ENCODE measurements around the gene CGB2.
A peak's percentile ranks its signal among the peaks of the same experiment; 100 is the strongest.
"Not testable (repeated sequence)": the region's sequence is repeated elsewhere in the genome, so short reads cannot be mapped to it uniquely, and the experiment has no call there.

The CGB2 gene

GRCh38 chr19:49073514-49074378 lies 42.1 kb downstream of the CGB2 start:
- H3K4me3 ChIP-seq (ENCODE audit: low read length) = no peak overlapping the region
- TF ChIP-seq, protein P1, sequence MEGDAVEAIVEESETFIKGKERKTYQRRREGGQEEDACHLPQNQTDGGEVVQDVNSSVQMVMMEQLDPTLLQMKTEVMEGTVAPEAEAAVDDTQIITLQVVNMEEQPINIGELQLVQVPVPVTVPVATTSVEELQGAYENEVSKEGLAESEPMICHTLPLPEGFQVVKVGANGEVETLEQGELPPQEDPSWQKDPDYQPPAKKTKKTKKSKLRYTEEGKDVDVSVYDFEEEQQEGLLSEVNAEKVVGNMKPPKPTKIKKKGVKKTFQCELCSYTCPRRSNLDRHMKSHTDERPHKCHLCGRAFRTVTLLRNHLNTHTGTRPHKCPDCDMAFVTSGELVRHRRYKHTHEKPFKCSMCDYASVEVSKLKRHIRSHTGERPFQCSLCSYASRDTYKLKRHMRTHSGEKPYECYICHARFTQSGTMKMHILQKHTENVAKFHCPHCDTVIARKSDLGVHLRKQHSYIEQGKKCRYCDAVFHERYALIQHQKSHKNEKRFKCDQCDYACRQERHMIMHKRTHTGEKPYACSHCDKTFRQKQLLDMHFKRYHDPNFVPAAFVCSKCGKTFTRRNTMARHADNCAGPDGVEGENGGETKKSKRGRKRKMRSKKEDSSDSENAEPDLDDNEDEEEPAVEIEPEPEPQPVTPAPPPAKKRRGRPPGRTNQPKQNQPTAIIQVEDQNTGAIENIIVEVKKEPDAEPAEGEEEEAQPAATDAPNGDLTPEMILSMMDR (conservative IDR thresholded peaks at IDR 0.05; ENCODE audit: low read depth, low read length) = peak; percentile 45
- no peak for DNase-seq (ENCODE audit: low read depth)

- TF ChIP-seq, protein P1 (conservative IDR thresholded peaks at IDR 0.05; ENCODE audit: low read depth, low read length) = peak; percentile 66
- DNase-seq (ENCODE audit: low read depth); H3K4me3 ChIP-seq (ENCODE audit: low read length): not testable (repeated sequence)
Observed at GRCh38 chr19:49074869-49075268, 43.2 kb downstream of the CGB2 start.

DNA sequence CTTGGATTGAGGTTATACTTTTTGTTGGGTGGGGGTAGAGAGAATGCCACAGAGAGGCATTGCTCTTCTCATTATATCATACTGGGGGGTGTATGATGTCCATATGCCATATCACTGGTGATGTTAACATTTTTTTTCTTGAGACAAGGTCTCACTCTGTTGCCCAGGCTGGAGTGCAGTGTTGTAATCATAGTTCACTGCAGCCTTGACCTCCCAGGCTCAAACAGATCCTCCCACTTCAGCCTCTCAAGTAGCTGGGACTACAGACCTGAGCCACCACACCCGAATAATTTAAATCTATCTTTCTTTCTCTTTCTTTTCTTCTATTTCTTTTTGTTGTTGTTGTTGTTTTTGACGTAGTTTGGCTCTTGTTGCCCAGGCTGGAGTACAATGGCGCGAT lies 48.7 kb downstream of the CGB2 start:
- TF ChIP-seq, protein P1 (conservative IDR thresholded peaks at IDR 0.05; ENCODE audit: low read depth, low read length) = no peak
- no peak for DNase-seq (ENCODE audit: low read depth)
- H3K4me3 ChIP-seq (ENCODE audit: low read length) = no peak overlapping the region

DNA sequence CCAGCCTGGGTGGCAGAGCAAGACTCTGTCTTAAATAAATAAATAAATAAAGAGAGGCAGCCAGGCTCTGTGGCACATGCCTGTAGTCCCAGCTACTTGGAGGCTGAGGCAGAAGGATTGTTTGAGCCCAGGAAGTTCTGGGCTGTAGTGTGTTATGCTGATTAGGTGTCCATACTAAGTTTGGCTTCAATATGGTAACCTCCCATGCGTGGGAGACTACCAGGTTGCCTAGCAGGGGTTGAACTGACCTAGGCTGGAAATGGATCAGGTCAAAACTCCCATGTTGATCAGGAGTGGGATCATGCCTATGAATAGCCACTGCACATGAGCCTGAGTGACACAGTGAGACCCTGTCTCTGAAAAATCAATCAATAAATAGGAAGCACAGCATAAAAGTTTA lies 49.6 kb downstream of the CGB2 start:
- DNase-seq (ENCODE audit: low read depth) = no peak
- no peak overlapping the region for H3K4me3 ChIP-seq (ENCODE audit: low read length)
- TF ChIP-seq, protein P1 (conservative IDR thresholded peaks at IDR 0.05; ENCODE audit: low read depth, low read length) = no peak

Data from retinal pigment epithelial cell (primary cell).